Liver (tissue), 3 donors: ENCODE results near the gene SEMA4D.

Experiments used
- ATF3 ChIP-seq: IDR thresholded peaks from 2 replicates; pipeline ENCODE4 v1.6.1; 2016; ENCODE audit warnings: antibody characterized with exemption
- CTCF ChIP-seq: fragments of 150-350 bp; IDR thresholded peaks from 2 replicates; pipeline ENCODE4 v1.5.1; 2017; ENCODE audit warnings: improper control_type of control experiment, low read depth, low read length; ENCODE audit not compliant: missing input control
- EGR1 ChIP-seq, 2 donors: IDR thresholded peaks; 2 replicates each; pipeline ENCODE4 v1.6.1; 2016 to 2018; ENCODE audit warnings: antibody characterized with exemption in 2 of 2, low read depth in 2 of 2
- GABPA ChIP-seq, 2 donors: IDR thresholded peaks in 1 of 2; conservative IDR thresholded peaks in 1 of 2; 2 replicates each; pipeline ENCODE4 v1.6.1; 2016; ENCODE audit warnings: antibody characterized with exemption in 2 of 2, mild to moderate bottlenecking in 1 of 2, moderate library complexity in 1 of 2
- HNF4G ChIP-seq: IDR thresholded peaks from 2 replicates; pipeline ENCODE4 v1.6.1; 2016; ENCODE audit warnings: antibody characterized with exemption
- JUND ChIP-seq, 2 donors: IDR thresholded peaks; 2 replicates each; pipeline ENCODE4 v1.6.1; 2016; ENCODE audit warnings: antibody characterized with exemption in 2 of 2
- RAD21 ChIP-seq, 2 donors: IDR thresholded peaks; 2 replicates each; pipeline ENCODE4 v1.6.1; 2016; ENCODE audit warnings: antibody characterized with exemption in 2 of 2, mild to moderate bottlenecking in 2 of 2
- REST ChIP-seq: IDR thresholded peaks from 2 replicates; pipeline ENCODE4 v1.6.1; 2016; ENCODE audit warnings: antibody characterized with exemption, mild to moderate bottlenecking
- RXRA ChIP-seq, 2 donors: IDR thresholded peaks; 2 replicates each; pipeline ENCODE4 v1.6.1; 2017 to 2018; ENCODE audit warnings: antibody characterized with exemption in 2 of 2, mild to moderate bottlenecking in 1 of 2
- SP1 ChIP-seq: IDR thresholded peaks from 2 replicates; pipeline ENCODE4 v1.6.1; 2018; ENCODE audit warnings: antibody characterized with exemption, mild to moderate bottlenecking
- TAF1 ChIP-seq: conservative IDR thresholded peaks from 2 replicates; pipeline ENCODE4 v1.6.1; 2016; ENCODE audit warnings: antibody characterized with exemption, mild to moderate bottlenecking
- YY1 ChIP-seq: IDR thresholded peaks from 2 replicates; pipeline ENCODE4 v1.6.1; 2016; ENCODE audit warnings: antibody characterized with exemption, mild to moderate bottlenecking
- ZBTB33 ChIP-seq: IDR thresholded peaks from 2 replicates; pipeline ENCODE4 v1.6.1; 2016; ENCODE audit warnings: antibody characterized with exemption
- donor health status: healthy.
- donor health status: healthy.

GRCh38 chr9:89508951-89509615, 11.2 kb upstream of the SEMA4D start:
- no peak for TF ChIP-seq TAF1
- TF ChIP-seq CTCF = no peak
- no peak for TF ChIP-seq RAD21 (IDR thresholded peaks at IDR 0.05)
- no peak for TF ChIP-seq RXRA (IDR thresholded peaks at IDR 0.05)
- no peak for TF ChIP-seq YY1
- no peak for TF ChIP-seq GABPA (IDR thresholded peaks at IDR 0.05 in 1 of 2, conservative IDR thresholded peaks at IDR 0.05 in 1 of 2)
- no peak for TF ChIP-seq HNF4G
- TF ChIP-seq EGR1 (IDR thresholded peaks at IDR 0.05; ENCODE audit: low read depth in 2 of 2) = no peak
- TF ChIP-seq REST = no peak
- TF ChIP-seq JUND (IDR thresholded peaks at IDR 0.05) = no peak
- no peak for TF ChIP-seq ATF3
- TF ChIP-seq ZBTB33 = no peak
- TF ChIP-seq SP1 = no peak
